KBM-7 (cell line): ENCODE measurements around the gene ZNF205.

Source experiments
- DNase-seq: peaks from one replicate; pipeline ENCODE4 v3.0.0-alpha.2; 2015
- in situ Hi-C: fragments of 300-500 bp; cut with MboI; formaldehyde crosslinking; loops from 2 replicates; pipeline ENCODE4 v1.14.3; 2020; ENCODE audit warnings: low sequenced_read_pairs, low pct_unique_long_range_greater_than_20kb, mixed read lengths

The ZNF205 gene

DNA sequence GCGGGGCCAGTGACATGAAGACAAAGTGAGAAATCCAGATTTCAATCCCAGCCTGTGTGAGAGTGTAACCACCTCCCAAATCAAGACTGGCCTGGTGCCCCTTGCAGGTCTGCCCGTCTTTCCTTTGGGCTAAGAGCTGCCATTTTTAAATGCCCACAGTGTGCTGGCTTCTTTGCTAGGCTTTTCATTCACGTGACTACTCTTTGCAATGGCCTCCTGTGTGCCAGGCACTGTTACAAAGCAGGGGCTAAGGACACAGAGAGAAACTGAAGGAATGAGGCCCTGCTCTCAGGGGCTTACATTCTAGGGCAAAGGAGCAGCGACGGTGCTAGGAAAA, 13.0 kb upstream of the ZNF205 start:
- in situ Hi-C loops = no loop called here
- no peak for DNase-seq

- in situ Hi-C loops = no loop called here
- DNase-seq = peak; percentile 90
These were observed 12.5 kb upstream of the ZNF205 start for GRCh38 chr16:3099732-3100499.

DNA sequence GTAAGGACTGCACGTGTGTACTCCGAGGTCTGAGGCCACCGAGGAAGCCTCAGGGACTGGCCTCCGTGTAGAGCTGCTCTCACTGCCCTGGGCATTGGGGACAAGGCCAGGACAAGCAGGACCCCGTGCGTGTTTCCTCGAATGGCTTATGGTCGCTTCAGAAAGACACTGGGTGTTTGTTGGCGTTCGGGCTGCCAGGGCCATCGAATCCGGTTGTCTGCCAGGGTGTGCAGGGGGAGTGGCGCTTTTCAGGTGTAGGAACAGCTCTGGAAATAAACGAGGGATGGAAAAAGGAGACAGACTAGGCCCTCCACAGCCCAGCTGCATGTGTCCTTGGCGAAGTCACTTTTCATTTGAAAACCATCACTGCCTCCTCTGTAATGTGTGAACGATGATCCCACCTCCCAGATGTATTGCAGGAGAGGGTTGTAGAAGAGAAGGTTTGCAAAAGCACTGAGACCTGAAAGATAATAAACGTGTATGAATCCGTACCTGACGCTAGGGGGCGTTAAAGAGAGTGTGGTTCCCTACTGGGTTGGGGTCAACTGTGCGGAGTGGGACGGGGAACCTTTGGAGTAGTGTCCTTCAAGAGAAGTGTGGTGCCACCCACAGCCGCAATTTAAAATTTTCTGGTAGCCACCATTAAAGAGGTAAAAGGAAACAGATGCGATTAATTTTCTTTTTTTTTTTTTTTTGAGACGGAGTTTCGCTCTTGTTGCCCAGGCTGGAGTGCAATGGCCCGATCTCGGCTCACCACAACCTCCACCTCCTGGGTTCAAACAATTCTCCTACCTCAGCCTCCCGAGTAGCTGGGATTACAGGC, 11.2 kb upstream of the ZNF205 start:
- DNase-seq = peak; percentile 79
- in situ Hi-C loops = no loop called here

DNA sequence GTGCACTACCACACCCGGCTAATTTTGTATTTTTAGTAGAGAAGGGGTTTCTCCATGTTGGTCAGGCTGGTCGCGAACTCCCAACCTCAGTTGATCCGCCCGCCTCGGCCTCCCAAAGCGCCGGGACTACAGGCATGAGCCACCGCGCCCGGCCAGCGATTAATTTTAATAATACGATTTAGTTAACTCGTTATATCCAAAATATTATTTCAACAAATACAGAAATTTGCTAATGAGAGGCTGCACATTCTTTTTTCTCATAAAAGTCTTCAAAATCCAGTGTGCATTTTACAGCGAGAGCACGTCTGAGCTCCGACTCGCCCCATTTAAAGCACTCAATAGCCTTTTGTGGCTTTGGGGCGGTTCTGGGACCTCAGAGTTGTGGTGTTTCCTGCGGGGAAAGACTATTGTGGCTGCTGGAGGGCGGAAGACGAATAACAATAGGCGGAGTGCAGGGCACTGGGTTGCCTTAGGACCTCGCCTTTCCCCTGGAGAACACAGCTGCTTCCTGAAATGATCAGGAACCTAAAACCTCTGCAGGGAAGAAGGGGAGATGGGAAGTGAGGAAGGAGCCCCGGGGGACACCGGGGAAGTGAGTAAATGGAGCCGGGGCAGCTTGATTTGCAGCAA, 10.4 kb upstream of the ZNF205 start:
- DNase-seq = peak; percentile 92
- in situ Hi-C loops = no loop called here

GRCh38 chr16:3106205-3106928, 6.0 kb upstream of the ZNF205 start:
- peak; percentile 88 for DNase-seq
- in situ Hi-C loops = no loop called here

DNA sequence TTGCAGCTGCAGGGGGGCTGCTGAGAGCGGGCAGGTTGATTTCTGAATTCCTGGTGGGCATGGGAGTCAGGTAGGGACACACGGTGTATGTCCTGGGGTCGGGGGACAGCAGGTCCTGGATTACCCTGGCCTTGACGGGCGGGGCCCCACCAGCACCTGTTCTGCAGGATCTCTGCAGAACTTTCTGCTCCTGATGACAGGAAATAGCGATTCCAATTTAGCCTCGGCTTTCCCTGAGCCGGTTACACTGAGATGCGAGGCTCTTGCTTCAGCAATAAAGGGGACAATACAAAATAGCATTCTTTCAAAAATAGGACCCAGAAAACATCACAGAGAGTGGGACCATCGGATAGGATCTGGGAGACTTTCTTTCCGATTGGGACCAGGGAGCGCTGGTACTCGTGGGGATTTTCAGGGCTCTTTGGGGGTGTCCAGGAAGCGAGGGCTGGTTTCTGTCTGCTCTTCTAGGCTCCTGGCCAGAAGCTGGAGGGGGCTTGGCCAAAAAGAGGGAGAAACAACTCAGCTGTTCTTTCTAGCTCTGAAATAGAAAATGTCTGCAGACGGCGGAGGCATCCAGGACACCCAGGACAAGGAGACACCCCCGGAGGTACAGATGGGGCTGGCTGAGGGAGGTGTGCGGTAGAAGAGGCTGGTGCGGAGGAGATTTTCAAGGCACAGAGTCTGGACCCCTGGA, 642 bp downstream of the ZNF205 start:
- no peak for DNase-seq
- in situ Hi-C loops = no loop called here

DNA sequence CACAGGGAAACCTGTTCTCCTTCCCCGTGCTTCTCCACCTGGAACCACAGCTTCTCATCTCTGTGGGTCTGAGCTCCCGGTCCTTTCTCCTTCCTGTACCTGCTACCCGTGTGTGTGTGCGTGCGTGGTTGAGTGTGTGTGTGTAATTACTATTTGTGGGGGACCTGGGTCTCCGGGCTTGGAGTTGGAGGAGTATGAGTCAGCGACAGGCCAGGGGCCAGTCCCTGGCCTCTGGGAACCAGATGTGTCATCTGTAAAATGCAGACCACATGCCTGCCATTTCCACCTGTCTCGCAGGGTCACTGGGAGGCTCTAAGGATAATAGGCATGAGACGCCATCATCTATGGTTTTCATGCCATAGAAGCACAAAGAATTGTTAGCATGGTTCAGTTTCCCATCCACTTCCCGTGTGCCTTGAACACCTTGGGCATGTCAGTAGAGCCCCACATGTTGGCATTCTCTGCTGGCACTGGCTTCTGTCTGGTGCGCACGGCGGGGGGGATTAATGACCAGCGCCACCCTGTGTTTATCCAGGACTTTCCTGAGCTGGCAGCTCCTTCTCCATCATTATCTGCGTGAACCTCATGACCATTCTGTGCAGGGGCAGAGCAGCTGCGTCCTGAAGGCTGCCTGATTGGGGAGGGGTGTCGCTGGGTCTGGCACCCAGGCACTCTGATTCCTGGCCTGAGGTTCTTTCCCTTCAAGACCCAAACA, 1.5 kb downstream of the ZNF205 start:
- no peak for DNase-seq
- in situ Hi-C loops = no loop called here

DNA sequence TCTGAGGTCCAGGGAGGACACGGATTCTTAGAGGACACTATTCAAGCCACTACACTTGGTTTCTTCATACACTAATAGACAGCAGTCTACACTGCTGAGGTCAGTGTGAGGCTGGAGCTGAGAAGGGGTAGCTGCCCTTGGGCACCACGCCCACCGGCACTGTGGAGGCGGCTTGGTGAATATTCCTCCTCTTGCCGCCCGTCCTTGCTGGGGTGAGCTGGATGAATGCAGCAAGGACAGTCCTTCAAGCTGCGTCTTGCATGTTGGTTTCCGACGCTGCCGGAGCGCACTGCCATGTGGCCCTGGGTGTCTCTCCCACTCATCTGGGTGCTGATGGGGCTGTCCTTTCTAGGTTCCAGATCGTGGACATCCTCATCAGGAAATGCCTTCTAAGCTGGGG, 2.6 kb downstream of the ZNF205 start:
- in situ Hi-C loops = no loop called here
- DNase-seq = no peak

DNA sequence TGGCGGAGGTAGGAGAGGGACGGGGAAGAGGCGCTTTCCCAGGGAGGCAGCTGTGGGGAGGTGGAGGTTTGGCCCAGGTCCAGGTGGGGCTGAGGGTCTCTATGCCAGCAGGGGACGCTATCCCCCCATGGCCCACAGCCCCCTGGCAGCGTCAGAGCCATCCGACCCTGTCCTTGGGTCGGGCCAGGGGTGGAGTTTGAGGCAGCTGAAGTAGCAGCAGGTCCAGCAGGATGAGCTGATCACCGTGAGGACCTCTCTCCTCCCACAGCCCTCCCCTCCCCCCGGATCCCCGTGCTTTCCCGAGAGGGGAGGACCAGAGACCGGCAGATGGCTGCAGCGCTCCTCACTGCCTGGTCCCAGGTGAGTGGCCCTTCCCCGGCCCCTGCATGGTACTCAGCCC, 3.2 kb downstream of the ZNF205 start:
- in situ Hi-C loops = no loop called here
- DNase-seq = no peak

DNA sequence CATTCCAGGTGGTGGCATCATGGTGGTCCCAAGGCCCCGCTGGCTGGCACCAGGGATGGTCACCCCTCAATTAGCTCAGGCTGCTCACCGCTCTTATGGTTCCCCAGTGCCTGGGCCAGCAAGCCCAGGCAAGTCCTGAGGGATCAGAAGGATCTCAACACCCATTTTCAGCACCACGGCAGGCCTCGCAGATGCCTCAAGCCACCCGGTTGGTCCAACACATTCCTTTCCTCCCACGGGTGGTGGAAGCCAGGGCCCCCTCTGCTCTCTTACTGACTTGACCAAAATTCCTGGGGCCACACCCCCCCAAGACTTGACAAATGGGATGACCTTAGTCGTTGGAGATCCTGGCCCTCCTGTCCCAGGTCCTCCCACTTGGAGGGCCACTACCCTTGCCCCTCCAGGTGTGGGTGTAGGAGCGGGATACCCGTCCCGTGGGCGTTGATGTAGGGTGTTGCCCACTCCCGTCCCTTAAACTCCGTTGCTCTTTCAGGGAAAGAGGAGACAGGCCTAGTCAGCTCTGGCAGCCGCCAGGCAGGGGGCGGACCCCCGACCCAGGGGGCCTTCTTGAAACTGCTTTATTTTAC, 5.9 kb downstream of the ZNF205 start:
- no peak for DNase-seq
- in situ Hi-C loops = no loop called here

GRCh38 chr16:3118846-3119245, 6.5 kb downstream of the ZNF205 start:
- no peak for DNase-seq
- in situ Hi-C loops = no loop called here

- in situ Hi-C loops = no loop called here
- DNase-seq = no peak
These were observed 6.9 kb downstream of the ZNF205 start for GRCh38 chr16:3119286-3119685.

DNA sequence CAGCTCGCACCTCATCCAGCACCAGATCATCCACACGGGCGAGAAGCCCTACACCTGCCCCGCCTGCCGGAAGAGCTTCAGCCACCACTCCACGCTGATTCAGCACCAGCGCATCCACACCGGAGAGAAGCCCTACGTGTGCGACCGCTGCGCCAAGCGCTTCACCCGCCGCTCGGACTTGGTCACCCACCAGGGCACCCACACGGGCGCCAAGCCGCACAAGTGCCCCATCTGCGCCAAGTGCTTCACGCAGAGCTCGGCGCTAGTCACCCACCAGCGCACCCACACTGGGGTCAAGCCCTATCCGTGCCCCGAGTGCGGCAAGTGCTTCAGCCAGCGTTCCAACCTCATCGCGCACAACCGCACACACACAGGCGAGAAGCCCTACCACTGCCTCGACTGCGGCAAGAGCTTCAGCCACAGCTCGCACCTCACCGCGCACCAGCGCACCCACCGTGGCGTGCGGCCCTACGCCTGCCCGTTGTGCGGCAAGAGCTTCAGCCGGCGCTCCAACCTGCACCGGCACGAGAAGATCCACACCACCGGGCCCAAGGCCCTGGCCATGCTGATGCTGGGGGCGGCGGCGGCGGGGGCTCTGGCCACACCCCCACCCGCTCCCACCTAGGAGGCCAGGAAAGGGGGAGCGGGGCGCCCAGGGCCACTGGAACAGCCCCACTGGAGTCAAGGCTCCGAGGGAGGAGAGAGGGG, 7.5 kb downstream of the ZNF205 start:
- DNase-seq = no peak
- in situ Hi-C loops = no loop called here

GRCh38 chr16:3120435-3120834, 8.0 kb downstream of the ZNF205 start:
- no peak for DNase-seq
- in situ Hi-C loops = no loop called here

DNA sequence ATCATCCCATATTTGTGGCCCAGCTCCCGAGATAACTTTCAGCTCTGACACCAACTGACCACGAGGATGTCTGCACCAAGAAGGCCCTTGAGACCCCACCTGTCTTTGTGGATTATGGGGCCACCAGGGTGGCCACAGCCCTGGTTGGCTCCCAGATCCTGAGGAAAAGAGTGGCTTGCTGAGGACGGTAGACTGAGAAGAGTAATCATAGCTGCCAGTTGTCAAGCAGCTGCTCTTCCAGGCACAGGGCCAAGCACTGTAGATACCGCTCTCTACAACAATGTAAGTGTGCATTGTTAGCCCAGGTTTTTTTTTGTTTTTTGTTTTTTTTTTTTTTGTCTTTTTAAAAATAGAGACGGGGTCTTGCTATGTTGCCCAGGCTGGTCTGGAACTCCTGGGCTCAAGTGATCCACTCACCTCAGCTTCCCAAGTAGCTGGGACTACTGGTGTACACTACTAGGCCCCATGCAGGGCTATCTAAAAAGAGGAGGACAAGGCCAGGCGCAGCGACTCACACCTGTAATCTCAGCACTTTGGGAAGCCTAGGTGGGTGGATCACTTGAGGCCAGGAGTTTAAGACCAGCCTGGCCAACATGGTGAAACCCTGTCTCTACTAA, 9.6 kb downstream of the ZNF205 start:
- no peak for DNase-seq
- in situ Hi-C loops = no loop called here

DNA sequence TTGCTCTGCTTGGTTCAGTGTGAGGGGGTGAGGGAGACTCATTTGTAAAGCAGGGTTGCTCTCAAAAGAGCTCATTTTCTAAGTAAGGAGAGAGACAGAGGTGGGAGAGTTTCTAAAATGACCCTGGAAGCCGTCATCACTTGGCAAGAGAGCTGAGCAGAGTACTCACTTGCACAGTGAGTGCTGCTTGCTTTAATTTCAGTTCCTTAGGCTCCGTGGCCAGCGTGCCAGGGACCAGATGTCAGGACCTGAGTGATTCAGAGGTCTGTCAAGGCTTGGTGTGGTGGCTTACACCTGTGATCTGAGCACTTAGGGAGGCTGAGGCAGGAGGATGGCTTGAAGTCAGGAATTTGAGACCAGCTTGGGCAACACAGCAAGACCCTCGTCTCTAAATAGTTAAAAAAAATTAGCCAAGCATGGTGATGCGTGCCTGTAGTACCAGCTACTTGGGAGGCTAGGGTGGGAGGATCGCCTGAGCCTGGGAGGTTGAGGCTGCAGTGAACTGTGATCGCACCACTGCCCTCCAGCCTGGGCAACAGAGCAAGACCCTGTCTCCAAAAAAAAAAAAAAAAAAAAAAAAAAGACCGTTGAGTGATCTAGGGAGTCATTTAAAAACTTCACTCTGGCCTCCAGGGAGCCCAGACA, 10.7 kb downstream of the ZNF205 start:
- DNase-seq = no peak
- in situ Hi-C loops = no loop called here
